WI38 (cell line): ENCODE results near the gene SLC25A6.

Experiments used
- H3K4me3 ChIP-seq: 2 replicates; pipeline ENCODE4 v1.5.1; 2011; ENCODE audit warnings: low read depth, mild to moderate bottlenecking, control low read depth, low read length
- CTCF ChIP-seq: IDR thresholded peaks from 2 replicates; pipeline ENCODE4 v1.5.1; 2012; ENCODE audit warnings: low read depth, mild to moderate bottlenecking, control low read depth, low read length

Gene SLC25A6

GRCh38 chrX:1336331-1336943 lies 55.5 kb downstream of the SLC25A6 start, which contains the start of gene IL3RA:
TSS of gene IL3RA (plus strand) at chrX:1336785. CDS start at chrX:1341766, 4,981 bp downstream.
- no peak within 1 kb of the TSS for H3K4me3 ChIP-seq

More at GRCh38 chrX:1336331-1336943, 55.5 kb downstream of the SLC25A6 start, which contains the start of gene IL3RA:
- TF ChIP-seq CTCF: no peak
